Lower leg skin (tissue), 3 donors: ENCODE data around the gene POR.

ENCODE experiments used
- CTCF ChIP-seq, 3 donors: fragments of 450-650 bp; IDR thresholded peaks; one replicate each; pipeline ENCODE4 v1.5.1; 2016; ENCODE audit warnings: antibody characterized with exemption in 3 of 3, mild to moderate bottlenecking in 3 of 3, moderate library complexity in 2 of 3
- POLR2A ChIP-seq, 2 donors: fragments of 450-650 bp; IDR thresholded peaks; one replicate each; pipeline ENCODE4 v1.6.1; 2016 to 2017; ENCODE audit warnings: antibody characterized with exemption in 2 of 2, mild to moderate bottlenecking in 1 of 2, moderate library complexity in 1 of 2

- TF ChIP-seq POLR2A (IDR thresholded peaks at IDR 0.05) (no peak), CTCF (IDR thresholded peaks at IDR 0.05) (no peak)
These were observed 57.2 kb downstream of the POR start for GRCh38 chr7:75971961-75972763.
